Measurements from ENCODE around the gene ATG2B. TPM values are rescaled to one million over a fixed set of nuclear protein-coding genes. Genes with fewer than 3 reads are reported as not detected.

Gene ATG2B
- total and polyA plus RNA-seq, 9 of the 15 experiments (the other 6 are each of a cell fraction or from before 2014, with no cell fraction given), result 0.83 to 12.9 (median 8.7) TPM

DNA sequence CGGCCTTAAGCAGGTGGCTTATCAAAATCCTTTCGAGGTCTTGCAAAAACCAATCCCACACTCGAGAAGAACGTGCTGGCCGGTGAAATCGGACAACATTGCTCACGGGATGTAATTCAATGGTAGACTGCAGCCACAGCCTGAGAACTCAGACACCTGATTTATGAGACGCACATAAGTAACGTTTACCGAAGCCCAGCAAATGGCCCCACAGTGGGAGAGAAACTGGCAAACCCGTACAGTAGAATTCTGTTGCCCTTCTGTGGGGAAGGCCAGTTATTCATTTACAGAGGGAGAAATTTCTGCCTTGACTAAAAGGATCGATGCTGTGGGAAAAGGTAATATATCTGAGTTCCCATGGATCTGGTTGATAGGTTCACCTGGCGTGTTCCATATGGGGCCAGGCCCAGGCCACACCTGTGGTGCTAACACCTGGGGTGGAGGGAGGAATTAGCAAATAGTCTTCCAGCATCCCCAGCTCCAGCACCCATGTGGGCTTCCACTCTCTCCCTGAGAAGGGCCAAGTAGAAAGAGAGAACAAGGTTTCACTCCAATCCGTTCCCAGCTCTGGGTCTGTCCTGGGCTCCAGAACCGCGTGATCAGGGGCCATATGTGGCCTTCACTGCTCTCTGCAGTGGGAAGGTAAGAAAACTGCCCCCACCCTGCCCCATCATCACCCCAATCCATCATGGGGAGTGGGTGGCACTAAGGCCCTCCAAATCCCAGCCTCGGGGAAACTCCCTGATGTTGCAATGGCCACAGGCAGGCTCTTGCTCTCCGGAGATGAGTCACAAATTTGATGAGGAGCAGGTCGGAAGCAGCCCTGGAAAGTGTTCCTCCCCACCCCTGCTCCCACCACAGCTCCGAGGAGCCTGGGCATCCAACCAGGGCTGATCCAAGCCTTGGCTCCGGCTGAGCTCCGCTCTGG lies 94.4 kb downstream of the ATG2B start:
- POLR2A ChIA-PET, result interaction anchor here (0.6 kb wide), 1 partner anchor 8 kb away, joined by 6 read pairs; no protein-coding TSS in a partner anchor
- FAIRE-seq, result no peak

DNA sequence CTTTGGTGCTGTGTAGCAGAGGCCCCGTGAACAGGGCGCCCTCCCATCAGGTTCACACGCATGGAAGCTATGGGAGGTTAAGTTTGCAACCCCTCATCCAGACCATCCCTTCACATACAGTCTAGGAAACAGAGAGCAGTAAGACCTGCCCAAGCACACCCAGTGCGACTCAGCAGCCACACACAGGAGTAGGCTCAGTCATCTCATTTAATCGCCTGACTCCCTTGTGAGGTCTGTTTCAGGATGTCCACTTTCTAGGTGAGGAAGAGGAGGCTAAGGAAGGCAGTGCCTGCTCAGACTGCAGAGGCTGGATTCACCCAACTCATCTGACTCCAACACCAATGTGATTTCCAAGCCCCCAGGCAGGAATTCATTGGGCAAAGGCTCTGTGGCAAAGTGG lies 95.2 kb downstream of the ATG2B start:
- Histone ChIP-seq H3K36me3 (ENCODE audit: control insufficient read depth, insufficient read depth, low read length) (no peaks in the 10 kb centered on the region), H3K9ac (ENCODE audit: insufficient read depth in 1 of 2, low read depth in 2 of 2, low read length in 2 of 2) (no peak overlapping the region), H3K79me2 (ENCODE audit: control insufficient read depth, insufficient read depth, low read length) (no peaks in the 10 kb centered on the region), H3K4me1 (replicated peaks in 1 of 2; ENCODE audit: control insufficient read depth in 2 of 2, insufficient read depth in 2 of 2, low read length in 2 of 2) (peaks cover 0 to 4% of the 10 kb centered on the region in 2 experiments; a peak in 2 of 5 replicates), H3K27ac (ENCODE audit: extremely low read depth, low read depth, low read length) (no peak overlapping the region), H3K4me3 (no peak overlapping the region), H4K20me1 (replicated peaks; ENCODE audit: control insufficient read depth, insufficient read depth, low read length) (no peaks in the 10 kb centered on the region), H3K4me2 (ENCODE audit: insufficient read depth, low read length) (no peak overlapping the region), H3K9me3 (replicated peaks; ENCODE audit: control insufficient read depth, insufficient read depth, low read depth, low read length) (no peaks in the 10 kb centered on the region), H3K27me3 (ENCODE audit: control insufficient read depth in 2 of 2, insufficient read depth in 2 of 2, low read length in 2 of 2) (peaks cover 3 to 45% of the 10 kb centered on the region in 2 experiments; a peak in 4 of 5 replicates), H2AFZ (ENCODE audit: low read depth, low read length) (no peak overlapping the region), H3K9me1 (ENCODE audit: control insufficient read depth, insufficient read depth, low read length) (no peaks in the 10 kb centered on the region)
- intact Hi-C loops (cut with micrococcal nuclease) (no loop called here), in situ Hi-C loops (cut with MboI) (loop anchor here (10.0 to 25.0 kb wide), 2 partner anchors 153 to 706 kb away; no protein-coding TSS in a partner anchor)
- ChIA-PET POLR2A (no interaction called here), CTCF (ENCODE audit: low intra/inter-chr PET ratio) (no interaction called here)
- no peak for ATAC-seq
- no peak for DNase-seq (ENCODE audit: extremely low read depth in 1 of 4, low spot score in 3 of 4)
- FAIRE-seq, result no peak
- BruUV-seq (replicated peaks), result no TSS peak
- 0% methylated on average over 4 of the region's 5 CpGs for WGBS (ENCODE audit: insufficient coverage, low coverage, missing lambda C conversion rate)
- TF ChIP-seq EHMT2 (IDR thresholded peaks at IDR 0.05) (no peak), NBN (IDR thresholded peaks at IDR 0.05; ENCODE audit: low read depth) (no peak)
- TF ChIP-seq, protein P1, sequence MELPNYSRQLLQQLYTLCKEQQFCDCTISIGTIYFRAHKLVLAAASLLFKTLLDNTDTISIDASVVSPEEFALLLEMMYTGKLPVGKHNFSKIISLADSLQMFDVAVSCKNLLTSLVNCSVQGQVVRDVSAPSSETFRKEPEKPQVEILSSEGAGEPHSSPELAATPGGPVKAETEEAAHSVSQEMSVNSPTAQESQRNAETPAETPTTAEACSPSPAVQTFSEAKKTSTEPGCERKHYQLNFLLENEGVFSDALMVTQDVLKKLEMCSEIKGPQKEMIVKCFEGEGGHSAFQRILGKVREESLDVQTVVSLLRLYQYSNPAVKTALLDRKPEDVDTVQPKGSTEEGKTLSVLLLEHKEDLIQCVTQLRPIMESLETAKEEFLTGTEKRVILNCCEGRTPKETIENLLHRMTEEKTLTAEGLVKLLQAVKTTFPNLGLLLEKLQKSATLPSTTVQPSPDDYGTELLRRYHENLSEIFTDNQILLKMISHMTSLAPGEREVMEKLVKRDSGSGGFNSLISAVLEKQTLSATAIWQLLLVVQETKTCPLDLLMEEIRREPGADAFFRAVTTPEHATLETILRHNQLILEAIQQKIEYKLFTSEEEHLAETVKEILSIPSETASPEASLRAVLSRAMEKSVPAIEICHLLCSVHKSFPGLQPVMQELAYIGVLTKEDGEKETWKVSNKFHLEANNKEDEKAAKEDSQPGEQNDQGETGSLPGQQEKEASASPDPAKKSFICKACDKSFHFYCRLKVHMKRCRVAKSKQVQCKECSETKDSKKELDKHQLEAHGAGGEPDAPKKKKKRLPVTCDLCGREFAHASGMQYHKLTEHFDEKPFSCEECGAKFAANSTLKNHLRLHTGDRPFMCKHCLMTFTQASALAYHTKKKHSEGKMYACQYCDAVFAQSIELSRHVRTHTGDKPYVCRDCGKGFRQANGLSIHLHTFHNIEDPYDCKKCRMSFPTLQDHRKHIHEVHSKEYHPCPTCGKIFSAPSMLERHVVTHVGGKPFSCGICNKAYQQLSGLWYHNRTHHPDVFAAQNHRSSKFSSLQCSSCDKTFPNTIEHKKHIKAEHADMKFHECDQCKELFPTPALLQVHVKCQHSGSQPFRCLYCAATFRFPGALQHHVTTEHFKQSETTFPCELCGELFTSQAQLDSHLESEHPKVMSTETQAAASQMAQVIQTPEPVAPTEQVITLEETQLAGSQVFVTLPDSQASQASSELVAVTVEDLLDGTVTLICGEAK (IDR thresholded peaks at IDR 0.05), result no peak
- TF ChIP-seq, protein P1 (CRISPR knock-in tag; IDR thresholded peaks at IDR 0.05), result no peak

More for the DNA sequence above, 94.4 kb downstream of the ATG2B start:
- peaks cover 0 to 4% of the 10 kb centered on the region in 2 experiments; a peak in 2 of 5 replicates for H3K4me1 ChIP-seq (replicated peaks in 1 of 2; ENCODE audit: control insufficient read depth in 2 of 2, insufficient read depth in 2 of 2, low read length in 2 of 2)
- intact Hi-C loops (cut with micrococcal nuclease), result no loop called here
- H3K79me2 ChIP-seq (ENCODE audit: control insufficient read depth, insufficient read depth, low read length), result no peaks in the 10 kb centered on the region
- H2AFZ ChIP-seq (ENCODE audit: low read depth, low read length), result no peak overlapping the region
- H3K36me3 ChIP-seq (ENCODE audit: control insufficient read depth, insufficient read depth, low read length), result no peaks in the 10 kb centered on the region
- no peaks in the 10 kb centered on the region for H3K9me3 ChIP-seq (replicated peaks; ENCODE audit: control insufficient read depth, insufficient read depth, low read depth, low read length)
- no peak for ATAC-seq
- H4K20me1 ChIP-seq (replicated peaks; ENCODE audit: control insufficient read depth, insufficient read depth, low read length), result no peaks in the 10 kb centered on the region
- WGBS (ENCODE audit: insufficient coverage, low coverage, missing lambda C conversion rate), result 3% methylated on average over 19 of the region's 22 CpGs
- DNase-seq (ENCODE audit: extremely low read depth in 1 of 4, low spot score in 3 of 4), result no peak
- no peak for TF ChIP-seq CEBPG (CRISPR knock-in tag; IDR thresholded peaks at IDR 0.05)
- TF ChIP-seq CEBPG (tag; conservative IDR thresholded peaks at IDR 0.05 in 1 of 2, IDR thresholded peaks at IDR 0.05 in 1 of 2), result peak in 1 of 2 experiments; percentile 36; a peak in 1 of 4 replicates
- TF ChIP-seq PHF20 (IDR thresholded peaks at IDR 0.05; ENCODE audit: partially characterized antibody), result no peak
- BruUV-seq (replicated peaks), result no TSS peak
- no peak overlapping the region for H3K27ac ChIP-seq (ENCODE audit: extremely low read depth, low read depth, low read length)
- peaks cover 3 to 41% of the 10 kb centered on the region in 2 experiments; a peak in 4 of 5 replicates for H3K27me3 ChIP-seq (ENCODE audit: control insufficient read depth in 2 of 2, insufficient read depth in 2 of 2, low read length in 2 of 2)
- H3K4me2 ChIP-seq (ENCODE audit: insufficient read depth, low read length), result no peak overlapping the region
- no peak overlapping the region for H3K4me3 ChIP-seq
- in situ Hi-C loops (cut with MboI), result loop anchor here (10.0 to 25.0 kb wide), 2 partner anchors 154 to 706 kb away; no protein-coding TSS in a partner anchor
- no peaks in the 10 kb centered on the region for H3K9me1 ChIP-seq (ENCODE audit: control insufficient read depth, insufficient read depth, low read length)
- no peak overlapping the region for H3K9ac ChIP-seq (ENCODE audit: insufficient read depth in 1 of 2, low read depth in 2 of 2, low read length in 2 of 2)
- CTCF ChIA-PET (ENCODE audit: low intra/inter-chr PET ratio), result no interaction called here
